ENCODE results near the gene ANKRD62.

DNA sequence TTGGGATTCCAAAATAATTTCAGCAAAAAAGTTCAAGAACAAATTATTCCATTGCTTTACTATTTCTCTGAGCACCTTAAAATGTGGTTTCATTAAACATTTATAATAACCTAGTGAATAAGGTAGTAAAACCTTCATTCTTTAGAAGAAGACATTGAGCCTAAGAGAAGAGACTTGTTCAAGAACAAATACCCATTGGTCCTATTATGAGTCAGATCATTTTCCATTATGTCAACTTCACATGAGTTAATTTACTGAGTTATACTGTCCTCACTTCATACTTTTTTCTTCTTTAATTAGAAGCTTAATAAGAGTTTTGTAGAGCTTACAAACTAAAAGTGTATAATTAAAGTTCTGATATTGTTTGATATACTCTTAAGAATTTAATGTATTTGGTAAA is 5.5 kb downstream of the ANKRD62 start:
- TF ChIP-seq, protein P1, sequence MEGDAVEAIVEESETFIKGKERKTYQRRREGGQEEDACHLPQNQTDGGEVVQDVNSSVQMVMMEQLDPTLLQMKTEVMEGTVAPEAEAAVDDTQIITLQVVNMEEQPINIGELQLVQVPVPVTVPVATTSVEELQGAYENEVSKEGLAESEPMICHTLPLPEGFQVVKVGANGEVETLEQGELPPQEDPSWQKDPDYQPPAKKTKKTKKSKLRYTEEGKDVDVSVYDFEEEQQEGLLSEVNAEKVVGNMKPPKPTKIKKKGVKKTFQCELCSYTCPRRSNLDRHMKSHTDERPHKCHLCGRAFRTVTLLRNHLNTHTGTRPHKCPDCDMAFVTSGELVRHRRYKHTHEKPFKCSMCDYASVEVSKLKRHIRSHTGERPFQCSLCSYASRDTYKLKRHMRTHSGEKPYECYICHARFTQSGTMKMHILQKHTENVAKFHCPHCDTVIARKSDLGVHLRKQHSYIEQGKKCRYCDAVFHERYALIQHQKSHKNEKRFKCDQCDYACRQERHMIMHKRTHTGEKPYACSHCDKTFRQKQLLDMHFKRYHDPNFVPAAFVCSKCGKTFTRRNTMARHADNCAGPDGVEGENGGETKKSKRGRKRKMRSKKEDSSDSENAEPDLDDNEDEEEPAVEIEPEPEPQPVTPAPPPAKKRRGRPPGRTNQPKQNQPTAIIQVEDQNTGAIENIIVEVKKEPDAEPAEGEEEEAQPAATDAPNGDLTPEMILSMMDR (IDR thresholded peaks at IDR 0.05 in 8 of 11, conservative IDR thresholded peaks at IDR 0.05 in 3 of 11), result no peak
- TF ChIP-seq POLR2AphosphoS5 (IDR thresholded peaks at IDR 0.05), result no peak

All from spleen (tissue), 7 donors.